ENCODE data around the gene SMARCAL1.

The SMARCAL1 gene

GRCh38 chr2:216408426-216409290 is 3.6 kb upstream of the SMARCAL1 start:
- no peak for TF ChIP-seq CTCF (IDR thresholded peaks at IDR 0.05; ENCODE audit: low read depth, low read length, missing control alignments)
- no peak for DNase-seq
- H3K4me3 ChIP-seq (ENCODE audit: low read depth, low read length): no peak overlapping the region
- H3K27ac ChIP-seq: no peak overlapping the region
- in situ Hi-C loops (cut with HindIII; ENCODE audit: low pct_ligation_motif_present, low sequenced_read_pairs): no loop called here
- H3K36me3 ChIP-seq (replicated peaks): no peaks in the 10 kb centered on the region
- no peaks in the 10 kb centered on the region for H3K27me3 ChIP-seq (replicated peaks)

DNA sequence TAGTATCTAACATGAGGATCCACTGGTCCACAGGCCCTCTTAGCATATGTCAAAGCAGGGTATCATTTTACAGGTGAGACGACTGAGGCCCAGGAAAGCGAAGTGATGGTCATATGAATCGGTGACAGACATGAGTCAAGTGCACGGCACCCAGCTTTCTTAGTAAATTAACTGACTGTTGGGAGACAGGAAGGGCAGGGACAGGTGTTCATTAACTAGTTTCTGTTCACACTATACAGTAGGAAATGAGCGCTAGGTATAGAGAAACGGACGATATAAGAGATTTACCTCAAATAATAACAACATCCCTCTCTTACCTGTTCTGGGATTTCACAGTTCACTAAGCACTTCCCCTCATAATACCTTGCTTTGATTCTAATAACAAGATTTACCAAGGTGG is 1.7 kb upstream of the SMARCAL1 start:
- no peak for DNase-seq
- Histone ChIP-seq H3K36me3 (replicated peaks) (peaks cover 6% of the 10 kb centered on the region), H3K4me3 (ENCODE audit: low read depth, low read length) (no peak overlapping the region), H3K27me3 (replicated peaks) (no peaks in the 10 kb centered on the region), H3K27ac (no peak overlapping the region)
- in situ Hi-C loops (cut with HindIII; ENCODE audit: low pct_ligation_motif_present, low sequenced_read_pairs): no loop called here
- no peak for TF ChIP-seq CTCF (IDR thresholded peaks at IDR 0.05; ENCODE audit: low read depth, low read length, missing control alignments)

DNA sequence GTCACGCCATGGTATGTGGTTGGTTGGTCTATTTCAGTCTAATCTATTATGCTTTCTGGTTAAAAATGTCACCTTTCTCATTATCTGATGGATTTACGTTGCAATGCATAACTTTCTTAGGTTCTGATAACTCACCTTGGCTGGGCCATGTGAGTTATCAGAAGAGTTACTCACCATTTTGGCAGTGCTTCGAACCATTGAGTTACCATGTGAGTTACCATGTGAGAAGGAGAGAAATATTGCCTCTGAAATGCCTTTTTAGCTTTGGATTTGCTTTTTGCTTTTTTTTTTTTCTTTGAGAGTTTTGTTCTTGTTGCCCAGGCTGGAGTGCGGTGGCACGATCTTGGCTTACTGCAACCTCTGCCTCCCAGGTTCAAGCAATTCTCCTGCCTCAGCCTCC is 1.6 kb downstream of the SMARCAL1 start:
- H3K4me3 ChIP-seq (ENCODE audit: low read depth, low read length): no peak overlapping the region
- TF ChIP-seq CTCF (IDR thresholded peaks at IDR 0.05; ENCODE audit: low read depth, low read length, missing control alignments): no peak
- in situ Hi-C loops (cut with HindIII; ENCODE audit: low pct_ligation_motif_present, low sequenced_read_pairs): no loop called here

DNA sequence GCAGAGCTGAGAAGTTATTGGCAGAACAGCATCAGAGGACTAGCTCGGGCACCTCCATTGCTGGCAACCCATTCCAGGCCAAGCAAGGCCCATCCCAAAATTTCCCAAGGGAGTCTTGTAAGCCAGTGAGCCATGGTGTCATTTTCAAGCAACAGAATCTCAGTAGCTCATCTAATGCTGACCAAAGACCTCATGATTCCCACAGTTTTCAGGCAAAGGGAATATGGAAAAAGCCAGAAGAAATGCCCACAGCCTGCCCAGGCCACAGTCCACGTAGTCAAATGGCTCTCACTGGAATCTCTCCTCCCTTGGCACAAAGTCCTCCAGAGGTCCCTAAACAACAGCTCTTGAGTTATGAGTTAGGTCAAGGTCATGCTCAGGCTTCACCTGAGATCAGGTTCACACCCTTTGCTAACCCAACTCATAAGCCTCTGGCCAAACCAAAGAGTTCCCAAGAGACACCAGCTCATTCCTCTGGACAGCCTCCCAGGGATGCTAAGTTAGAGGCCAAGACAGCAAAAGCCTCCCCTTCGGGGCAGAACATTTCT is 2.6 kb downstream of the SMARCAL1 start:
- no peak for DNase-seq
- Histone ChIP-seq H3K27me3 (replicated peaks) (no peaks in the 10 kb centered on the region), H3K4me3 (ENCODE audit: low read depth, low read length) (no peak overlapping the region), H3K27ac (no peak overlapping the region), H3K36me3 (replicated peaks) (peaks cover 13% of the 10 kb centered on the region)
- TF ChIP-seq CTCF (IDR thresholded peaks at IDR 0.05; ENCODE audit: low read depth, low read length, missing control alignments): no peak
- in situ Hi-C loops (cut with HindIII; ENCODE audit: low pct_ligation_motif_present, low sequenced_read_pairs): no loop called here

More for the DNA sequence above, 1.6 kb downstream of the SMARCAL1 start:
- Histone ChIP-seq H3K27ac (no peak overlapping the region), H3K27me3 (replicated peaks) (no peaks in the 10 kb centered on the region), H3K36me3 (replicated peaks) (peaks cover 13% of the 10 kb centered on the region)
- no peak for DNase-seq

GRCh38 chr2:216415541-216415940 is 3.3 kb downstream of the SMARCAL1 start:
- Histone ChIP-seq H3K27ac (no peak overlapping the region), H3K27me3 (replicated peaks) (no peaks in the 10 kb centered on the region), H3K36me3 (replicated peaks) (peaks cover 20% of the 10 kb centered on the region), H3K4me3 (ENCODE audit: low read depth, low read length) (no peak overlapping the region)
- no peak for DNase-seq
- no peak for TF ChIP-seq CTCF (IDR thresholded peaks at IDR 0.05; ENCODE audit: low read depth, low read length, missing control alignments)
- in situ Hi-C loops (cut with HindIII; ENCODE audit: low pct_ligation_motif_present, low sequenced_read_pairs): no loop called here

All from brain microvascular endothelial cell (primary cell).